ENCODE data around the gene FNDC3B. TPM values are rescaled to one million over a fixed set of nuclear protein-coding genes. Genes with fewer than 3 reads are reported as not detected.

FNDC3B gene
- total RNA-seq, 2 donors from 2014 or later: 27.0 to 41.6 TPM

DNA sequence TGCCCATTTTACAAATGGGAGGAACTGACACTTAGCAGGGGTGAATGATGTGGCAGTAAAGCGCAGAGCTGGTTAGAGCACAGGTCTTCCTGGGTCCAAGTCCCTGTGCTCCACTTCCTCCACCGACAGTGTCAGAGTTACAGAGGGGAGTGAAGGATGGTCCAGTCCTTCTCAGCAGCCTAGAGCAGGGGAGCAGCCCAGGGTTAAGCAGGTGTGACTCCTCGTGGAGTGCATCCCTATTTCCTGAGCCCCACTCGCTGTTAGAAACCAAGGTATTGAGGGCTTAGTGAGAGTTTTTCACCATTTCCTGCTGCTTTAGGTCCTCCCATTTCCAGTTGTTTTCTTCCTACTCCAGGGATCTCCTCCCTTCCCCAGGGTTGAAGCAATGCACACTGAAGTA, 333.5 kb downstream of the FNDC3B start:
- H3K9me3 ChIP-seq (ENCODE audit: control insufficient read depth, low read length, poor library complexity, severe bottlenecking): no peaks in the 10 kb centered on the region
- H3K27ac Mint-ChIP-seq: no peak overlapping the region
- H3K27me3 Mint-ChIP-seq: no peaks in the 10 kb centered on the region
- ATAC-seq (no peak), DNase-seq (no peak)
- peaks cover 4% of the 10 kb centered on the region for H3K36me3 Mint-ChIP-seq (ENCODE audit: low read depth)
- H3K4me1 Mint-ChIP-seq: no peaks in the 10 kb centered on the region
- H3K4me3 Mint-ChIP-seq: no peak overlapping the region

DNA sequence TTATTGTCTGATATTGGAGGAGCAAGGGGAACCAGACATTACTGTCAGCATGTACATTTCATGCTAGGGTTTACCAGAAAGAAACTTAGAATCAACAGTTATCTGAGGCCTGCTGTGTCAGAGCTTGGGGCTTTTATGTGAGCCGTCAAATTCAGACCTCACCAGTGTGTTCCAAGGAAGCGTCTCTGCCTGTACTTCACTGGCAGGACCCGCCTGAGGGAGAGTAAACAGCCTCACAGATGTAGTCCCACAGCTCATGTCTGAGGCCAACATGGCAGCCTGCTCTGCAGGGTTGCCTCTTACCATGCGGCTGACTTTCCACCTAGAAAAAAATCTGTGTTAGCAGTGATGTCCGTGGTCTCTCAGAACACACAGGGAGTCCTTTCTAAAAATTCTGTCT, 334.5 kb downstream of the FNDC3B start:
- Mint-ChIP-seq H3K4me1 (no peaks in the 10 kb centered on the region), H3K27ac (no peak overlapping the region), H3K27me3 (no peaks in the 10 kb centered on the region), H3K4me3 (no peak overlapping the region), H3K36me3 (ENCODE audit: low read depth) (peaks cover 5% of the 10 kb centered on the region)
- no peaks in the 10 kb centered on the region for H3K9me3 ChIP-seq (ENCODE audit: control insufficient read depth, low read length, poor library complexity, severe bottlenecking)
- ATAC-seq (no peak), DNase-seq (no peak)

GRCh38 chr3:172375206-172375850, 335.9 kb downstream of the FNDC3B start:
- no peaks in the 10 kb centered on the region for H3K9me3 ChIP-seq (ENCODE audit: control insufficient read depth, low read length, poor library complexity, severe bottlenecking)
- peak overlapping the region; percentile 63 for H3K27ac Mint-ChIP-seq
- no peak overlapping the region for H3K4me3 Mint-ChIP-seq
- H3K36me3 Mint-ChIP-seq (ENCODE audit: low read depth): peaks cover 4% of the 10 kb centered on the region
- no peak for ATAC-seq
- DNase-seq: no peak
- H3K27me3 Mint-ChIP-seq: no peaks in the 10 kb centered on the region
- H3K4me1 Mint-ChIP-seq: no peaks in the 10 kb centered on the region

DNA sequence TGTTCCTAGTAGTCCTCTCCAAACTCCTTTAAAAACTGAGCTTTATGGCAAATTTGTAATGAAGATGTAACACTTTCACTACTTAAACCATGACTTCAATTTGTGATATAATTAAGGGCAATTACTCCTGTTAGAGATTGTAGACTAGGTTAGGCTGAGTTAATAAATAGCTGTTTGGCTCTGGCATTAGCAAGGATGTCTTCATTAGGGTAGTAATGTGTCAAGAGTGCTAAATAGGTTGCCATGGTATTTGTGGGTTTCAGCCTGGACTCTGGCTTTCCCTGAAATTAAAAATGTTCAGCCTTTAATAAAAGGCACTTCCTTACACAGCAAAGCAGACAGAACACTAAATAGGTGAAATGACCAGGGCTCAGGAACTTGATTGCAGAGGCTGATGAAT, 337.0 kb downstream of the FNDC3B start:
- ATAC-seq (no peak), DNase-seq (no peak)
- H3K4me1 Mint-ChIP-seq: no peaks in the 10 kb centered on the region
- H3K36me3 Mint-ChIP-seq (ENCODE audit: low read depth): peaks cover 10% of the 10 kb centered on the region
- H3K9me3 ChIP-seq (ENCODE audit: control insufficient read depth, low read length, poor library complexity, severe bottlenecking): no peaks in the 10 kb centered on the region
- H3K27ac Mint-ChIP-seq: peak overlapping the region; percentile 63
- H3K27me3 Mint-ChIP-seq: no peaks in the 10 kb centered on the region
- H3K4me3 Mint-ChIP-seq: no peak overlapping the region

GRCh38 chr3:172376881-172377280, 337.5 kb downstream of the FNDC3B start:
- H3K9me3 ChIP-seq (ENCODE audit: control insufficient read depth, low read length, poor library complexity, severe bottlenecking): no peaks in the 10 kb centered on the region
- no peak for DNase-seq
- H3K4me3 Mint-ChIP-seq: no peak overlapping the region
- no peaks in the 10 kb centered on the region for H3K27me3 Mint-ChIP-seq
- no peaks in the 10 kb centered on the region for H3K4me1 Mint-ChIP-seq
- peaks cover 13% of the 10 kb centered on the region for H3K36me3 Mint-ChIP-seq (ENCODE audit: low read depth)
- no peak overlapping the region for H3K27ac Mint-ChIP-seq
- no peak for ATAC-seq

GRCh38 chr3:172378439-172378838, 339.1 kb downstream of the FNDC3B start:
- Mint-ChIP-seq H3K27me3 (no peaks in the 10 kb centered on the region), H3K36me3 (ENCODE audit: low read depth) (peaks cover 15% of the 10 kb centered on the region), H3K27ac (no peak overlapping the region), H3K4me1 (peaks cover 5% of the 10 kb centered on the region), H3K4me3 (no peak overlapping the region)
- ATAC-seq (no peak), DNase-seq (no peak)
- H3K9me3 ChIP-seq (ENCODE audit: control insufficient read depth, low read length, poor library complexity, severe bottlenecking): no peaks in the 10 kb centered on the region

DNA sequence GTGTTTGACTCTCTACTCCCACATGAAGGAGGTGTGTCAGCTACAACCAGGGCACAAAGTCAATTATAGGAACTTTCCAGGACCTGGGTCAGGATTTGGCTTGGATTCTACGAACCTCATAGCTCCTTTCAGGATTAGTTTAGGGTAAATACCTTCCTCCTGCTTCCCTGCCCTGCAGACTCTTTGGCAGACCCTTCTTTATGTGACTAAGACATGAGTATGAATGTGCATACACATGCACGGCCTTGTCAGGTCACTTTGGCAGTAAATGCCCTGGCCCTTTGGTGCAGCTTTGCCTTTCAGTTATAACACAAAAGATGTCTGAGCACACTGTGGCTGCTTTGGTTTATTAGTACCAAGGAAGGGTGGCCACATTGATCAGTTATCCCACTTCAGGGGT, 340.0 kb downstream of the FNDC3B start:
- no peaks in the 10 kb centered on the region for H3K9me3 ChIP-seq (ENCODE audit: control insufficient read depth, low read length, poor library complexity, severe bottlenecking)
- H3K4me3 Mint-ChIP-seq: no peak overlapping the region
- H3K4me1 Mint-ChIP-seq: peaks cover 5% of the 10 kb centered on the region
- no peak overlapping the region for H3K27ac Mint-ChIP-seq
- DNase-seq: no peak
- H3K27me3 Mint-ChIP-seq: no peaks in the 10 kb centered on the region
- H3K36me3 Mint-ChIP-seq (ENCODE audit: low read depth): peaks cover 15% of the 10 kb centered on the region
- ATAC-seq: no peak

GRCh38 chr3:172380632-172381031, 341.3 kb downstream of the FNDC3B start:
- Mint-ChIP-seq H3K27ac (no peak overlapping the region), H3K4me3 (no peak overlapping the region), H3K4me1 (peaks cover 5% of the 10 kb centered on the region), H3K36me3 (ENCODE audit: low read depth) (peaks cover 15% of the 10 kb centered on the region), H3K27me3 (no peaks in the 10 kb centered on the region)
- ATAC-seq (no peak), DNase-seq (no peak)
- no peaks in the 10 kb centered on the region for H3K9me3 ChIP-seq (ENCODE audit: control insufficient read depth, low read length, poor library complexity, severe bottlenecking)

- H3K9me3 ChIP-seq (ENCODE audit: control insufficient read depth, low read length, poor library complexity, severe bottlenecking): no peaks in the 10 kb centered on the region
- Mint-ChIP-seq H3K27me3 (no peaks in the 10 kb centered on the region), H3K27ac (no peak overlapping the region), H3K36me3 (ENCODE audit: low read depth) (peaks cover 15% of the 10 kb centered on the region), H3K4me3 (no peak overlapping the region), H3K4me1 (peaks cover 5% of the 10 kb centered on the region)
- ATAC-seq (no peak), DNase-seq (no peak)
Measured at GRCh38 chr3:172383306-172383796, 344.0 kb downstream of the FNDC3B start.

GRCh38 chr3:172384836-172385235, 345.5 kb downstream of the FNDC3B start:
- Mint-ChIP-seq H3K27ac (no peak overlapping the region), H3K4me3 (no peak overlapping the region), H3K36me3 (ENCODE audit: low read depth) (peaks cover 12% of the 10 kb centered on the region), H3K4me1 (peaks cover 5% of the 10 kb centered on the region), H3K27me3 (no peaks in the 10 kb centered on the region)
- no peaks in the 10 kb centered on the region for H3K9me3 ChIP-seq (ENCODE audit: control insufficient read depth, low read length, poor library complexity, severe bottlenecking)
- no peak for ATAC-seq
- DNase-seq: no peak

- Mint-ChIP-seq H3K4me3 (no peak overlapping the region), H3K36me3 (ENCODE audit: low read depth) (no peaks in the 10 kb centered on the region), H3K4me1 (peaks cover 6% of the 10 kb centered on the region), H3K27me3 (no peaks in the 10 kb centered on the region), H3K27ac (no peak overlapping the region)
- ATAC-seq (no peak), DNase-seq (no peak)
- no peaks in the 10 kb centered on the region for H3K9me3 ChIP-seq (ENCODE audit: control insufficient read depth, low read length, poor library complexity, severe bottlenecking)
Measured at GRCh38 chr3:172387728-172388127, 348.4 kb downstream of the FNDC3B start.

DNA sequence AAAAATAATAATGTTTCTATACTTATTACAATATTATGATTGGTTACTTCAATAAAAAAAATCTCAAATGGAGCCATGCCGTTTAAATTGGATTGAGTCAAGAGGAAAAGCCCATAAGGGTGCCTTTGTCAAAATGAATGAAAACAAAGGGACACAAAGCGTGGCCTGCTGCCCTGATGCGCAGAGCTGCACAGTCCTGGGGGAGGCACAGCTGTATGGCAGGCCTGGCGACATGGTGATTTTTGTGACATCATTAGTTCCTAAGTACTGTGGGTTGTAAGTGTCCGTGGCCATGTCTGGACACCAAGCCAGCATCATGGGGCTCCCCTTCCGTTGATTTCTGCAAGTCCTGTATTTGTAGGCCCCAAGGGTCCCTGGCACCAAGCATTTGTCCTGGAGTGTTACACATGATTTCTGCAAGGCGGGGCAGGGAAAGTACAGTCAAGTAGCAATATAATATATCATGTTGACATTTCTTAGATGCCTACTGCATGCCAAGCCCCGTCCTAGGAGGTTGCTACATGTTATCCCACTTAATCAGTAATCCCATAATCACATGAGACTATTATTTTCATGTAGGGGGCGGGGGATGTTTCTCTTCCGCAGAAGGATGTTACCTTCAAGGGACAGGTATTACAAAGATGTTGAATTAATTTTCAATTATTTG, 349.2 kb downstream of the FNDC3B start:
- Mint-ChIP-seq H3K4me3 (no peak overlapping the region), H3K27me3 (no peaks in the 10 kb centered on the region), H3K36me3 (ENCODE audit: low read depth) (no peaks in the 10 kb centered on the region), H3K4me1 (peaks cover 3% of the 10 kb centered on the region), H3K27ac (no peak overlapping the region)
- DNase-seq: no peak
- H3K9me3 ChIP-seq (ENCODE audit: control insufficient read depth, low read length, poor library complexity, severe bottlenecking): no peaks in the 10 kb centered on the region
- no peak for ATAC-seq

DNA sequence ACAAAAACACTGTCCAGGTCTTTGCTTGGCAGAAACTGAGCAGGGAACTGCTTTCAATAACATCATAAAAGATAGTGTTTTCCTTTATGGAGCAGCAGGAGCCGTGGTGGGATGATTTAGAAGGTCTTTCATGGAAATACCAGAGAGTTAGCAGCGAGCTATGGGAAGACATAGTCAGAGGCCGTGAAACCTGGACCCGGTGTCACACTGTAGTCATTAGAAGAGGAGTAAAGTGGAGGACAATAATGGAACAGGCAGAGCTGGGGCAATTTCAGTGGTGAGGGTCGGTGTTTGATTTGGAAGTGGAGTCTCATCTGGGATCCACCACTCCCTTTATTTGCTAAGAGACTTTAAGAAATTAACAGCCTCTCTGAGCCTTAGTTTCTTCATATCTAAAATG, 351.4 kb downstream of the FNDC3B start:
- Mint-ChIP-seq H3K36me3 (ENCODE audit: low read depth) (no peaks in the 10 kb centered on the region), H3K4me3 (no peak overlapping the region), H3K27ac (no peak overlapping the region), H3K27me3 (no peaks in the 10 kb centered on the region), H3K4me1 (peaks cover 3% of the 10 kb centered on the region)
- no peak for DNase-seq
- no peaks in the 10 kb centered on the region for H3K9me3 ChIP-seq (ENCODE audit: control insufficient read depth, low read length, poor library complexity, severe bottlenecking)
- ATAC-seq: no peak
